Nephron progenitor cell (in vitro differentiated cells): ENCODE data around the gene TRPC3.

Experiments used
- DNase-seq: peaks from one replicate; pipeline ENCODE4 v3.0.0; 2021
- H3K27ac Mint-ChIP-seq: 2 replicates; pipeline ENCODE4 v1.8.0; 2021; ENCODE audit warnings: mild to moderate bottlenecking, moderate library complexity, mixed read lengths
- H3K27me3 Mint-ChIP-seq: 2 replicates; pipeline ENCODE4 v1.8.0; 2021; ENCODE audit warnings: mild to moderate bottlenecking, low read depth, mixed read lengths; ENCODE audit not compliant: poor library complexity
- H3K36me3 Mint-ChIP-seq: 2 replicates; pipeline ENCODE4 v1.8.0; 2021; ENCODE audit warnings: low read depth, mixed read lengths
- H3K4me1 Mint-ChIP-seq: 2 replicates; pipeline ENCODE4 v1.8.0; 2021; ENCODE audit warnings: mixed read lengths
- H3K4me3 Mint-ChIP-seq: 2 replicates; pipeline ENCODE4 v1.8.0; 2021; ENCODE audit warnings: mild to moderate bottlenecking, moderate library complexity, mixed read lengths
- H3K9me3 Mint-ChIP-seq: 2 replicates; pipeline ENCODE4 v1.8.0; 2021; ENCODE audit warnings: mild to moderate bottlenecking, moderate library complexity, mixed read lengths
- TF ChIP-seq, protein P1 (sequence below): fragments of 200-600 bp; sonication (generic); IDR thresholded peaks from 2 replicates; pipeline ENCODE4 v1.5.0; 2021; ENCODE audit warnings: antibody characterized with exemption

The TRPC3 gene

DNA sequence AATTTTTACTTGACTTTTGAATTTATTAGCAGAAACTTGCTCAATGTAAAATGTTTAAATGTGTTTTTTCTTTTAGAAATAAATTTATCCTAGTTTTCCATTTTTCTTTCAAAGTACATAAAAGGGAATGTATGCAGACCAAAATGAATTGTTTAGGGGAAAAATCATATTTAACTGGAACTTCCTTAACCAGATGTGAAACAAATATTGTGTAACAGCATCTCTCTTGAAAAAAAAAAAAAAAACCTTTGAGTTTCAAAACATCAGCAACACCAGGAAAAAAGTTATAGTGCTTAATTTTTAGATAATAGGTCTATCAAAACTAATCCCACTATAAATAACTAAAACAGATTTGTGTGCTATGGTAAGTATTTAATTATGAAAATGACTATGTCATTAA, 113.7 kb downstream of the TRPC3 start:
- Mint-ChIP-seq H3K4me3 (no peak overlapping the region), H3K9me3 (no peaks in the 10 kb centered on the region), H3K4me1 (no peaks in the 10 kb centered on the region), H3K27ac (no peak overlapping the region), H3K27me3 (no peaks in the 10 kb centered on the region), H3K36me3 (peaks cover 64% of the 10 kb centered on the region)
- no peak for DNase-seq
- TF ChIP-seq, protein P1, sequence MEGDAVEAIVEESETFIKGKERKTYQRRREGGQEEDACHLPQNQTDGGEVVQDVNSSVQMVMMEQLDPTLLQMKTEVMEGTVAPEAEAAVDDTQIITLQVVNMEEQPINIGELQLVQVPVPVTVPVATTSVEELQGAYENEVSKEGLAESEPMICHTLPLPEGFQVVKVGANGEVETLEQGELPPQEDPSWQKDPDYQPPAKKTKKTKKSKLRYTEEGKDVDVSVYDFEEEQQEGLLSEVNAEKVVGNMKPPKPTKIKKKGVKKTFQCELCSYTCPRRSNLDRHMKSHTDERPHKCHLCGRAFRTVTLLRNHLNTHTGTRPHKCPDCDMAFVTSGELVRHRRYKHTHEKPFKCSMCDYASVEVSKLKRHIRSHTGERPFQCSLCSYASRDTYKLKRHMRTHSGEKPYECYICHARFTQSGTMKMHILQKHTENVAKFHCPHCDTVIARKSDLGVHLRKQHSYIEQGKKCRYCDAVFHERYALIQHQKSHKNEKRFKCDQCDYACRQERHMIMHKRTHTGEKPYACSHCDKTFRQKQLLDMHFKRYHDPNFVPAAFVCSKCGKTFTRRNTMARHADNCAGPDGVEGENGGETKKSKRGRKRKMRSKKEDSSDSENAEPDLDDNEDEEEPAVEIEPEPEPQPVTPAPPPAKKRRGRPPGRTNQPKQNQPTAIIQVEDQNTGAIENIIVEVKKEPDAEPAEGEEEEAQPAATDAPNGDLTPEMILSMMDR, result no peak

DNA sequence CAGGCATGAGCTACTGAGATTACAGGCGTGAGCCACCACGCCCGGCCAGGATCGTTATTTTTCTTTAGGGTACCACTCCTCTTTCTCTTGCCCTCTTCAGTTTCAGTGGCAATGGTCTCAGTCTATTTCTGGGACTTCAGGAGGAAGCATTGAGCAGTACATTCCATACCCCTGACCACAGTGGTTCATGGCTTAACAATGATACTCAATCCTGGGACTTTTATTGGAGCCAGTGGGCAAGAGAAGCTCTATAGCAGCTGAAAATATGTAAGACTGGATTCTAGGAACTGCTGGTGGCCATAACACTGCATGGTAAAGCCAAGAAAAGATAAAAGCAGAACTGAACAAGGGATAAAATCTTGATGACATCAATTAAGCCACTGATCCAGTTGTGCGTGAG, 122.3 kb downstream of the TRPC3 start:
- H3K36me3 Mint-ChIP-seq, result peaks cover 16% of the 10 kb centered on the region
- DNase-seq, result no peak
- no peaks in the 10 kb centered on the region for H3K9me3 Mint-ChIP-seq
- H3K4me3 Mint-ChIP-seq, result no peak overlapping the region
- no peaks in the 10 kb centered on the region for H3K27me3 Mint-ChIP-seq
- TF ChIP-seq, protein P1, result no peak
- H3K4me1 Mint-ChIP-seq, result peaks cover 7% of the 10 kb centered on the region
- no peak overlapping the region for H3K27ac Mint-ChIP-seq
